ENCODE measurements around the gene FABP7. TPM values are rescaled to one million over a fixed set of nuclear protein-coding genes. Genes with fewer than 3 reads are reported as not detected.
"Not testable (repeated sequence)": the region's sequence is repeated elsewhere in the genome, so short reads cannot be mapped to it uniquely, and the experiment has no call there.

FABP7 gene
- total RNA-seq, 1 experiment from 2014 or later = not detected

GRCh38 chr6:122746688-122747087, 32.8 kb upstream of the FABP7 start:
- ChIA-PET CTCF (no interaction called here), POLR2A (no interaction called here)
- intact Hi-C loops (cut with micrococcal nuclease; ENCODE audit: unreplicated experiment) = no loop called here
- no peak overlapping the region for H3K27ac Mint-ChIP-seq (ENCODE audit: unreplicated experiment)
- no peak overlapping the region for H3K4me3 Mint-ChIP-seq (ENCODE audit: unreplicated experiment)
- no TSS peak for BruUV-seq (replicated peaks)
- Histone ChIP-seq H3K27me3 (replicated peaks; ENCODE audit: control insufficient read depth, insufficient read depth, low read length) (no peaks in the 10 kb centered on the region), H3K36me3 (ENCODE audit: control insufficient read depth, insufficient read depth, low read length) (no peaks in the 10 kb centered on the region), H3K4me3 (ENCODE audit: low read depth, low read length) (no peak overlapping the region), H3K4me1 (peaks cover 16% of the 10 kb centered on the region), H3K9me3 (no peaks in the 10 kb centered on the region)
- H3K4me1 Mint-ChIP-seq (ENCODE audit: low read depth, unreplicated experiment) = peaks cover 7% of the 10 kb centered on the region
- no peak for DNase-seq
- H3K9me3 Mint-ChIP-seq (ENCODE audit: unreplicated experiment) = no peaks in the 10 kb centered on the region
- TF ChIP-seq CTCF (IDR thresholded peaks at IDR 0.05; ENCODE audit: insufficient read depth in 1 of 2, low read depth in 1 of 2, low read length in 1 of 2, severe bottlenecking in 1 of 2, unreplicated experiment in 1 of 2) = no peak
- H3K36me3 Mint-ChIP-seq (ENCODE audit: insufficient read depth, unreplicated experiment) = no peaks in the 10 kb centered on the region
- no peaks in the 10 kb centered on the region for H3K27me3 Mint-ChIP-seq (ENCODE audit: insufficient read depth, unreplicated experiment)

GRCh38 chr6:122747573-122747972, 31.9 kb upstream of the FABP7 start:
- ChIA-PET POLR2A (no interaction called here), CTCF (no interaction called here)
- Mint-ChIP-seq H3K4me1 (ENCODE audit: low read depth, unreplicated experiment) (peaks cover 9% of the 10 kb centered on the region), H3K27ac (ENCODE audit: unreplicated experiment) (no peak overlapping the region), H3K36me3 (ENCODE audit: insufficient read depth, unreplicated experiment) (no peaks in the 10 kb centered on the region), H3K27me3 (ENCODE audit: insufficient read depth, unreplicated experiment) (no peaks in the 10 kb centered on the region), H3K4me3 (ENCODE audit: unreplicated experiment) (no peak overlapping the region), H3K9me3 (ENCODE audit: unreplicated experiment) (no peaks in the 10 kb centered on the region)
- no peak overlapping the region for H3K4me3 ChIP-seq (ENCODE audit: low read depth, low read length)
- no peak for TF ChIP-seq CTCF (IDR thresholded peaks at IDR 0.05; ENCODE audit: insufficient read depth in 1 of 2, low read depth in 1 of 2, low read length in 1 of 2, severe bottlenecking in 1 of 2, unreplicated experiment in 1 of 2)
- no peaks in the 10 kb centered on the region for H3K36me3 ChIP-seq (ENCODE audit: control insufficient read depth, insufficient read depth, low read length)
- no peaks in the 10 kb centered on the region for H3K27me3 ChIP-seq (replicated peaks; ENCODE audit: control insufficient read depth, insufficient read depth, low read length)
- DNase-seq = no peak
- H3K4me1 ChIP-seq = peaks cover 16% of the 10 kb centered on the region
- intact Hi-C loops (cut with micrococcal nuclease; ENCODE audit: unreplicated experiment) = no loop called here
- no TSS peak for BruUV-seq (replicated peaks)
- no peaks in the 10 kb centered on the region for H3K9me3 ChIP-seq

- H3K27ac Mint-ChIP-seq (ENCODE audit: unreplicated experiment); H3K27me3 Mint-ChIP-seq (ENCODE audit: insufficient read depth, unreplicated experiment); H3K9me3 Mint-ChIP-seq (ENCODE audit: unreplicated experiment); H3K4me1 Mint-ChIP-seq (ENCODE audit: low read depth, unreplicated experiment); CTCF ChIA-PET; BruUV-seq (replicated peaks); DNase-seq; H3K9me3 ChIP-seq; H3K4me3 Mint-ChIP-seq (ENCODE audit: unreplicated experiment); POLR2A ChIA-PET; H3K4me3 ChIP-seq (ENCODE audit: low read depth, low read length); H3K27me3 ChIP-seq (replicated peaks; ENCODE audit: control insufficient read depth, insufficient read depth, low read length); H3K36me3 Mint-ChIP-seq (ENCODE audit: insufficient read depth, unreplicated experiment); intact Hi-C loops (cut with micrococcal nuclease; ENCODE audit: unreplicated experiment); H3K36me3 ChIP-seq (ENCODE audit: control insufficient read depth, insufficient read depth, low read length): not testable (repeated sequence)
- H3K4me1 ChIP-seq = peaks cover 16% of the 10 kb centered on the region
These were observed 30.6 kb upstream of the FABP7 start for GRCh38 chr6:122748945-122749344.

- H3K4me3 ChIP-seq (ENCODE audit: low read depth, low read length) = no peak overlapping the region
- no peaks in the 10 kb centered on the region for H3K36me3 ChIP-seq (ENCODE audit: control insufficient read depth, insufficient read depth, low read length)
- H3K4me1 ChIP-seq = peaks cover 16% of the 10 kb centered on the region
- TF ChIP-seq CTCF (IDR thresholded peaks at IDR 0.05; ENCODE audit: insufficient read depth in 1 of 2, low read depth in 1 of 2, low read length in 1 of 2, severe bottlenecking in 1 of 2, unreplicated experiment in 1 of 2) = no peak
- H3K36me3 Mint-ChIP-seq (ENCODE audit: insufficient read depth, unreplicated experiment) = no peaks in the 10 kb centered on the region
- POLR2A ChIA-PET = no interaction called here
- no peaks in the 10 kb centered on the region for H3K9me3 ChIP-seq
- CTCF ChIA-PET = no interaction called here
- intact Hi-C loops (cut with micrococcal nuclease; ENCODE audit: unreplicated experiment) = no loop called here
- BruUV-seq (replicated peaks) = no TSS peak
- H3K4me1 Mint-ChIP-seq (ENCODE audit: low read depth, unreplicated experiment) = peaks cover 9% of the 10 kb centered on the region
- H3K27me3 ChIP-seq (replicated peaks; ENCODE audit: control insufficient read depth, insufficient read depth, low read length) = no peaks in the 10 kb centered on the region
- H3K27me3 Mint-ChIP-seq (ENCODE audit: insufficient read depth, unreplicated experiment) = no peaks in the 10 kb centered on the region
- peaks cover 5% of the 10 kb centered on the region for H3K9me3 Mint-ChIP-seq (ENCODE audit: unreplicated experiment)
- no peak for DNase-seq
- no peak overlapping the region for H3K27ac Mint-ChIP-seq (ENCODE audit: unreplicated experiment)
- H3K4me3 Mint-ChIP-seq (ENCODE audit: unreplicated experiment) = no peak overlapping the region
These were observed 30.0 kb upstream of the FABP7 start for GRCh38 chr6:122749451-122750050.

Measured in Caco-2 (cell line).